ENCODE results near the gene HEATR5A. TPM values are rescaled to one million over a fixed set of nuclear protein-coding genes. Genes with fewer than 3 reads are reported as not detected.
"Not testable (repeated sequence)": the region's sequence is repeated elsewhere in the genome, so short reads cannot be mapped to it uniquely, and the experiment has no call there.

HEATR5A gene
- total and polyA plus RNA-seq, 11 donors, result 22.4 to 57.6 (median 45.5) TPM

DNA sequence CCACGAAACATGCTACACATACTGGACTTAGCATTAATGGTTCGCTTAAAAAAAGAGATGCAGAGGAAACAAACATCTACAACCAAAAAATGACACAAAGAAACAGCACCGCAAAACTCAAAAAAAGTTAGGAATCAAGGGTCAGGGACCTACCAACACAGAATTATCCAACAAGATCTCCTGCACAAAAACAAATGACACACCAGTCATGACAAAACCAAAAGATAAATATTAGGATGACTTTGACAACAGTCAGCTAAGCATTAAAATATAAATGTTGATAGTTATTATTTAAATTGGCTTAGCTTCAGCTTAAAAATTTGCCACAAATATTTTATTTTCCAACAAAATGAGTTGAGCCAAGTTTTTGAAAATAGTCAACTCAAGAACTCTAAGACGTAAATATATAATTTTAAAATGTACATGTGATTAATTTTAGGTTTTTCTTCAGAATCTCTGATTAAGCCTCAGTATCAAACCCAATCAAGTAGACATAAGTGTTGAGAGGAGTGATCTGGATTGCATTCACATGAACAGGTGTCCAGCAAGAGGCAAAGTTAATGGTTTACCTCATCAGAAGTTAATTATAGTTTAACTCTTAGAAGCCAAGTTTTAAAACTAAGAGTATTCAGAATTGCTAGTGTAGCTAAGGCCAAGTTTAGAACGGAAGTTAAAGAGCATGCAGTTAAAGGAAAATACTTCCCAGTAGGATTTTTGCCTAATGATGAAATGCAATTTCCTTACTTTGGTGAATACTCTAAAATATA, 79.9 kb downstream of the HEATR5A start:
- Histone ChIP-seq H3K27ac (no peak overlapping the region), H3K27me3 (no peaks in the 10 kb centered on the region), H3K4me3 (no peak overlapping the region), H3K9me3 (no peaks in the 10 kb centered on the region), H3K36me3 (peaks cover 0 to 95% (median 78%) of the 10 kb centered on the region in 9 donors), H3K4me1 (no peaks in the 10 kb centered on the region)
- TF ChIP-seq, protein P1, sequence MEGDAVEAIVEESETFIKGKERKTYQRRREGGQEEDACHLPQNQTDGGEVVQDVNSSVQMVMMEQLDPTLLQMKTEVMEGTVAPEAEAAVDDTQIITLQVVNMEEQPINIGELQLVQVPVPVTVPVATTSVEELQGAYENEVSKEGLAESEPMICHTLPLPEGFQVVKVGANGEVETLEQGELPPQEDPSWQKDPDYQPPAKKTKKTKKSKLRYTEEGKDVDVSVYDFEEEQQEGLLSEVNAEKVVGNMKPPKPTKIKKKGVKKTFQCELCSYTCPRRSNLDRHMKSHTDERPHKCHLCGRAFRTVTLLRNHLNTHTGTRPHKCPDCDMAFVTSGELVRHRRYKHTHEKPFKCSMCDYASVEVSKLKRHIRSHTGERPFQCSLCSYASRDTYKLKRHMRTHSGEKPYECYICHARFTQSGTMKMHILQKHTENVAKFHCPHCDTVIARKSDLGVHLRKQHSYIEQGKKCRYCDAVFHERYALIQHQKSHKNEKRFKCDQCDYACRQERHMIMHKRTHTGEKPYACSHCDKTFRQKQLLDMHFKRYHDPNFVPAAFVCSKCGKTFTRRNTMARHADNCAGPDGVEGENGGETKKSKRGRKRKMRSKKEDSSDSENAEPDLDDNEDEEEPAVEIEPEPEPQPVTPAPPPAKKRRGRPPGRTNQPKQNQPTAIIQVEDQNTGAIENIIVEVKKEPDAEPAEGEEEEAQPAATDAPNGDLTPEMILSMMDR (IDR thresholded peaks at IDR 0.05), result no peak
- no peak for TF ChIP-seq POLR2A (IDR thresholded peaks at IDR 0.05)
- ATAC-seq, result no peak
- no peak for DNase-seq
- 78 to 84% (median 81%) methylated on average over 5 of the region's 5 CpGs for WGBS, 4 donors
- intact Hi-C loops (cut with DNase I), result no loop called here

DNA sequence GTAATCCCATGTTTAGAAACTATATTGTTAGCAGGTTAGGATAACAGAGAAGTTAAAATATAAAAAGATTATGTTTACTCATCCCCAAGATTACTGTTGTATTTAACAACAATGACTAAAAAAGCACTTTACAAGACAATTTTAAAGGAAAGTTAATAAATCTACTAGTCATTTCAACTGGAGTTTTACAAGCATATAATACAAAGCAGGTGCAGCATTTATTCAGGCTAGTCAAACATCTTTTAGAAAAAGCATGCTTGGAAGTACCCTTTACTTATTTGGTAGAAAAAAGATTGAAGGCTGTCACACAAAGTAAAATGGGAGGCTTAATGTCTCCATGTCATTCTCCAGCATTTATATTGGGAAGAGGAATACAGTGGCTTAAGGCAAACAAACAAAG, 80.6 kb downstream of the HEATR5A start:
- H3K36me3 ChIP-seq, result peaks cover 0 to 92% (median 77%) of the 10 kb centered on the region in 9 donors
- H3K27me3 ChIP-seq, result no peaks in the 10 kb centered on the region
- ATAC-seq (no peak), DNase-seq (no peak)
- intact Hi-C loops (cut with DNase I), result no loop called here
- no peak overlapping the region for H3K4me3 ChIP-seq
- TF ChIP-seq, protein P1 (IDR thresholded peaks at IDR 0.05), result no peak
- TF ChIP-seq POLR2A (IDR thresholded peaks at IDR 0.05), result no peak
- H3K9me3 ChIP-seq, result no peaks in the 10 kb centered on the region
- no peaks in the 10 kb centered on the region for H3K4me1 ChIP-seq
- no peak overlapping the region for H3K27ac ChIP-seq

DNA sequence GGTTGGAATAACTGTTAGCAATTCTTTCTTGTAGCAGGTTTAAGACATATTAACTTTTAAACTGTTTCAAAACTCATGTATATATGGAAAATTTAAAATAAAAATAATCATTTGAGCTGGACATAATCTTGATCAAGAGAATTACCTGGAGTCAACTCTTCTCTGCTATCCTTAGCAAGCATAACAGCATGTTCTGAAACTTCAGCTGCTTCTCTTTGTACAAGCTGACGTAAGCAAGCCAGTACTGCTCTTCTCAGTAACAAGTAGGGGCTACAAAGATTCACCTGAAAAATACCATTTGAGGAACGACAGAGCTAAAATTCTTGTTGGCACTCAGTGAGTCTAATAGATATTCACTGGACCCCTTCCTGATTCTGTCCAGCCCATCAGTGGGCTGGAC, 83.0 kb downstream of the HEATR5A start:
- TF ChIP-seq, protein P1 (IDR thresholded peaks at IDR 0.05), result no peak
- TF ChIP-seq POLR2A (IDR thresholded peaks at IDR 0.05), result no peak
- intact Hi-C loops (cut with DNase I), result no loop called here
- no peaks in the 10 kb centered on the region for H3K27me3 ChIP-seq
- DNase-seq, result no peak
- 93 to 94% (median 93%) methylated on average over 2 of the region's 2 CpGs for WGBS, 4 donors
- H3K9me3 ChIP-seq, result peaks cover 0 to 12% (median 0%) of the 10 kb centered on the region in 12 donors
- peaks cover 0 to 93% (median 74%) of the 10 kb centered on the region in 9 donors for H3K36me3 ChIP-seq
- ATAC-seq, result no peak
- H3K27ac ChIP-seq, result no peak overlapping the region
- H3K4me1 ChIP-seq, result no peaks in the 10 kb centered on the region
- H3K4me3 ChIP-seq, result no peak overlapping the region

DNA sequence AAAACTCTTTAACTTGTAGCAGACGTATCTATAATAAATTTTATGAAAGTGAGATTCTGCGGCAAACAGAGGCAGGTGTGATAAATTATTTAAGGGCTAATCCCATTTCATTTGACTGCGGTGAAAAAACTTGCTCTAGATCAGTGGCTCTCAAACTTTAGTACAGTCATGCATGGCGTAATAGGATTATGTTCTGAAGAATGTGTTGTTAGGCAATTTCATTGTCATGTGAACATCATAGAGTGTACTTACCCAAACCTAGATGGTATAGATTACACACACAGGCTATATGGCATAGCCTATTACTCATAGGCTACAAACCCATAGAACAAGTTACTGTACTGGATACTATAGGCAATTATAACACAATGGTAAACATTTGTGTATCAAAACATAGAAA, 83.7 kb downstream of the HEATR5A start:
- Histone ChIP-seq H3K4me3 (no peak overlapping the region), H3K27ac (no peak overlapping the region), H3K27me3 (no peaks in the 10 kb centered on the region), H3K4me1 (no peaks in the 10 kb centered on the region), H3K36me3 (peaks cover 0 to 93% (median 72%) of the 10 kb centered on the region in 9 donors), H3K9me3 (peaks cover 0 to 12% (median 0%) of the 10 kb centered on the region in 12 donors)
- ATAC-seq, result no peak
- TF ChIP-seq POLR2A (IDR thresholded peaks at IDR 0.05), result no peak
- TF ChIP-seq, protein P1 (IDR thresholded peaks at IDR 0.05), result no peak
- no peak for DNase-seq
- WGBS, 4 donors, result 95 to 98% (median 97%) methylated on average over 4 of the region's 4 CpGs
- intact Hi-C loops (cut with DNase I), result no loop called here

DNA sequence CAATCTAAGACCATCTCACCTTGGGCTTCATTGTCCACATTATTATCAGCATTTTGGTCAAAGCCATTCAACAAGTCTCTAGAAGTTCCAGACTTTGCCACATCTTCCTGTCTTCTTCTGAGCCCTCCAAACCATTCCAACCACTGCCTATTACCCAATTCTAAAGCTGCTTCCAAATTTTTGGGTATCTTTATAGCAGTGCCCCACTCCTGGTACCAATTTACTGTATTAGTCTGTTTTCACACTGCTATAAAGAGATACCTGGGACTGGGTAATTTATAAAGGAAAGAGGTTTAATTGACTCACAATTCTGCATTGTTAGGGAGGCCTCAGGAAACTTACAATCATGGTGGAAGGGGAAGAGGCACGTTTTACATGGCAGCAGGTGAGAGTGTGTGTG, 89.0 kb downstream of the HEATR5A start:
- H3K4me1 ChIP-seq; H3K4me3 ChIP-seq; intact Hi-C loops (cut with DNase I); ATAC-seq; DNase-seq; H3K27me3 ChIP-seq; H3K27ac ChIP-seq: not testable (repeated sequence)
- Histone ChIP-seq H3K36me3 (peaks cover 0 to 69% (median 55%) of the 10 kb centered on the region in 9 donors), H3K9me3 (peaks cover 0 to 17% (median 0%) of the 10 kb centered on the region in 12 donors)
- WGBS, 4 donors, result 84 to 94% (median 92%) methylated on average over 1 of the region's 1 CpG

DNA sequence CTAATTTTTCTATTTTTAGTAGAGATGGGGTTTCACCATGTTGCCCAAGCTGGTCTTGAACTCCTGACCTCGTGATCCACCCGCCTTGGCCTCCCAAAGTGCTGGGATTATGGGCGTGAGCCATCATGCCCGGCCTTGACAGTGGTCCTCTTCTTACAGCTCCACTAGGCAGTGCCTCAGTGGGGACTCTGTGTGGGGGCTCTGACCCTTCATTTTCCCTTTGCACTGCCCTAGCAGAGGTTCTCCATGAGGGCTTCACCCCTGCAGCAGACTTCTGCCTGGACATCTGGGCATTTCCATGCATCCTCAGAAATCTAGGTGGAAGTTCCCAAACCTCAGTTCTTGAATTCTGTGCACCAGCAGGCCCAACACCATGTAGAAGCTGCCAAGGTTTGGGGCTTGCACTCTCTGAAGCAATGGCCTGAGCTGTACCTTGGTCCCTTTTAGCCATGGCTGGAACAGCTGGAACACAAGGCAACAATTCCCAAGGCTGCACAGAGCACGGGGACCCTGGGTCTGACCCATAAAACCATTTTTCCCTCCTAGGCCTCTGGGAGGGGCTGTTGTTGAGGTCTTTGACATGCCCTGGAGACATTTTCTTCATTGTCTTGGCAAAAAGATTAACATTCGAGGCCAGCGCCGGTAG, 90.4 kb downstream of the HEATR5A start:
- not testable (repeated sequence) for H3K27ac ChIP-seq, H3K4me1 ChIP-seq, ATAC-seq, H3K27me3 ChIP-seq, DNase-seq, H3K4me3 ChIP-seq
- WGBS, 4 donors, result 95 to 99% (median 97%) methylated on average over 8 of the region's 8 CpGs
- intact Hi-C loops (cut with DNase I), result loop anchor here in 3 of 10 donors (10.0 kb wide), 1 partner anchor 125 kb away; the partner anchor contains the start of gene HECTD1 (in 3 of the 3)
- Histone ChIP-seq H3K9me3 (peaks cover 0 to 17% (median 0%) of the 10 kb centered on the region in 12 donors), H3K36me3 (peaks cover 0 to 67% (median 43%) of the 10 kb centered on the region in 9 donors)
